H9 (cell line): Measurements from ENCODE around the gene POLN. TPM values are rescaled to one million over a fixed set of nuclear protein-coding genes. Genes with fewer than 3 reads are reported as not detected.

Source experiments
- DNase-seq: peaks from one replicate; pipeline ENCODE4 v3.0.0-alpha.2; 2017
- H2AFZ ChIP-seq: one replicate; pipeline ENCODE4 v1.6.1; 2013; ENCODE audit warnings: mild to moderate bottlenecking, low read length, control low read depth, moderate library complexity
- H2AK5ac ChIP-seq: 2 replicates; pipeline ENCODE4 v1.6.1; 2013; ENCODE audit warnings: low read length, control low read depth, mixed read lengths; ENCODE audit not compliant: insufficient read length
- H2BK120ac ChIP-seq: one replicate; pipeline ENCODE4 v1.6.1; 2013; ENCODE audit warnings: low read depth, mild to moderate bottlenecking, low read length, control low read depth, inconsistent platforms; ENCODE audit not compliant: poor library complexity, severe bottlenecking
- H2BK12ac ChIP-seq: 2 replicates; pipeline ENCODE4 v1.6.1; 2013; ENCODE audit warnings: low read length, control low read depth, mixed read lengths, low read depth; ENCODE audit not compliant: insufficient read length
- H2BK15ac ChIP-seq: 2 replicates; pipeline ENCODE4 v1.6.1; 2013; ENCODE audit warnings: low read depth, low read length, control low read depth
- H2BK20ac ChIP-seq: one replicate; pipeline ENCODE4 v1.6.1; 2013; ENCODE audit warnings: low read depth, mild to moderate bottlenecking, low read length, control low read depth, inconsistent platforms; ENCODE audit not compliant: poor library complexity, severe bottlenecking
- H2BK5ac ChIP-seq: 2 replicates; pipeline ENCODE4 v1.6.1; 2013; ENCODE audit warnings: low read length, control low read depth, mixed read lengths; ENCODE audit not compliant: insufficient read length
- H3K14ac ChIP-seq: 2 replicates; pipeline ENCODE4 v1.6.1; 2013; ENCODE audit warnings: low read length, control low read depth; ENCODE audit not compliant: insufficient read depth
- H3K18ac ChIP-seq: 2 replicates; pipeline ENCODE4 v1.6.1; 2013; ENCODE audit warnings: low read depth, mild to moderate bottlenecking, mixed read lengths, low read length, control low read depth; ENCODE audit not compliant: insufficient read length
- H3K23ac ChIP-seq: 2 replicates; pipeline ENCODE4 v1.6.1; 2013; ENCODE audit warnings: low read length, control low read depth, mixed read lengths, low read depth; ENCODE audit not compliant: insufficient read length
- H3K23me2 ChIP-seq: 2 replicates; pipeline ENCODE4 v1.6.1; 2013; ENCODE audit warnings: low read depth, mild to moderate bottlenecking, mixed read lengths, low read length, control low read depth; ENCODE audit not compliant: insufficient read length, poor library complexity, severe bottlenecking
- H3K27ac ChIP-seq: 2 replicates; pipeline ENCODE4 v1.5.1; 2013; ENCODE audit warnings: low read length, control low read depth, mixed read lengths, low read depth; ENCODE audit not compliant: insufficient read length
- H3K27me3 ChIP-seq: 2 replicates; pipeline ENCODE4 v1.6.1; 2013; ENCODE audit warnings: low read length, control low read depth, inconsistent platforms; ENCODE audit not compliant: insufficient read depth
- H3K4ac ChIP-seq: 2 replicates; pipeline ENCODE4 v1.6.1; 2013; ENCODE audit warnings: low read depth, mild to moderate bottlenecking, control low read depth, inconsistent platforms, low read length, moderate library complexity
- H3K4me1 ChIP-seq: 2 replicates; pipeline ENCODE4 v1.6.1; 2013; ENCODE audit warnings: low read length, control low read depth, inconsistent platforms; ENCODE audit not compliant: insufficient read depth
- H3K4me2 ChIP-seq: 2 replicates; pipeline ENCODE4 v1.6.1; 2013; ENCODE audit warnings: low read length, control low read depth, mixed read lengths; ENCODE audit not compliant: insufficient read length, insufficient read depth
- H3K56ac ChIP-seq: 2 replicates; pipeline ENCODE4 v1.6.1; 2013; ENCODE audit warnings: low read depth, mild to moderate bottlenecking, mixed read lengths, low read length, control low read depth; ENCODE audit not compliant: insufficient read length
- H3K79me1 ChIP-seq: 2 replicates; pipeline ENCODE4 v1.6.1; 2013; ENCODE audit warnings: low read depth, mild to moderate bottlenecking, moderate library complexity, low read length, control low read depth, inconsistent platforms; ENCODE audit not compliant: insufficient read depth, poor library complexity, severe bottlenecking
- H3K79me2 ChIP-seq: 2 replicates; pipeline ENCODE4 v1.6.1; 2013; ENCODE audit warnings: low read length, control low read depth, inconsistent platforms; ENCODE audit not compliant: insufficient read depth
- H3K9ac ChIP-seq: 2 replicates; pipeline ENCODE4 v1.6.1; 2013; ENCODE audit warnings: low read length, control low read depth, mixed read lengths; ENCODE audit not compliant: insufficient read length; ENCODE audit errors: extremely low read depth
- H3K9me3 ChIP-seq: one replicate; pipeline ENCODE4 v1.6.1; 2013; ENCODE audit warnings: low read depth, low read length, inconsistent platforms; ENCODE audit not compliant: control insufficient read depth
- H3T11ph ChIP-seq: one replicate; pipeline ENCODE4 v1.6.1; 2013; ENCODE audit warnings: mild to moderate bottlenecking, low read length, control low read depth, inconsistent platforms
- H4K20me1 ChIP-seq: one replicate; pipeline ENCODE4 v1.6.1; 2013; ENCODE audit not compliant: control insufficient read depth, insufficient read length, insufficient read depth
- H4K5ac ChIP-seq: 2 replicates; pipeline ENCODE4 v1.6.1; 2013; ENCODE audit warnings: low read depth, mild to moderate bottlenecking, mixed read lengths, low read length, control low read depth; ENCODE audit not compliant: insufficient read length
- H4K8ac ChIP-seq: replicated peaks from 2 replicates; pipeline ENCODE4 v1.6.1; 2013; ENCODE audit warnings: low read length, control low read depth, mixed read lengths, low read depth; ENCODE audit not compliant: insufficient read length
- H4K91ac ChIP-seq: 2 replicates; pipeline ENCODE4 v1.6.1; 2013; ENCODE audit warnings: low read depth, mild to moderate bottlenecking, moderate library complexity, mixed read lengths, low read length, control low read depth; ENCODE audit not compliant: insufficient read length
- H3K27ac Mint-ChIP-seq, 3 experiments: 2 replicates in 2 of 3; 3 replicates in 1 of 3; pipeline ENCODE4 v1.8.0; 2020 to 2021; ENCODE audit warnings: mixed read lengths in 3 of 3, mild to moderate bottlenecking in 1 of 3, moderate library complexity in 1 of 3
- H3K27me3 Mint-ChIP-seq: 2 replicates; pipeline ENCODE4 v1.8.0; 2021; ENCODE audit warnings: low read depth, mild to moderate bottlenecking, moderate library complexity, mixed read lengths
- H3K36me3 Mint-ChIP-seq, 3 experiments: 2 replicates in 2 of 3; 3 replicates in 1 of 3; pipeline ENCODE4 v1.8.0; 2020 to 2021; ENCODE audit warnings: low read depth in 3 of 3, mixed read lengths in 3 of 3; ENCODE audit not compliant: insufficient read depth in 1 of 3
- H3K4me1 Mint-ChIP-seq, 2 experiments: 2 replicates each; pipeline ENCODE4 v1.8.0; 2020; ENCODE audit warnings: mixed read lengths in 2 of 2
- H3K4me3 Mint-ChIP-seq, 2 experiments: 2 replicates in 1 of 2; 3 replicates in 1 of 2; pipeline ENCODE4 v1.8.0; 2020 to 2021; ENCODE audit warnings: mild to moderate bottlenecking in 2 of 2, mixed read lengths in 2 of 2, moderate library complexity in 1 of 2
- H3K9me3 Mint-ChIP-seq, 2 experiments: 2 replicates in 1 of 2; 3 replicates in 1 of 2; pipeline ENCODE4 v1.8.0; 2020; ENCODE audit warnings: mild to moderate bottlenecking in 2 of 2, mixed read lengths in 2 of 2, moderate library complexity in 1 of 2
- WGBS: extraction: QIAGEN DNeasy Blood & Tissue Kit; methylation state at CpG from one replicate; pipeline ENCODE4 v1.1.7; 2013; ENCODE audit warnings: missing lambda C conversion rate, low lambda C conversion rate, mixed read lengths; ENCODE audit not compliant: insufficient read length; ENCODE audit errors: extremely low coverage; 5-methylcytosine and 5-hydroxymethylcytosine counted together
- total RNA-seq: library from RNA; stranded (reverse); gene quantifications from 2 replicates; pipeline ENCODE4 v1.2.1, GENCODE V29; 2021
- TF ChIP-seq, protein P1 (sequence below): fragments of 200-600 bp; sonication (generic); conservative IDR thresholded peaks from 3 replicates; pipeline ENCODE4 v1.8.0; 2021; ENCODE audit warnings: antibody characterized with exemption, mild to moderate bottlenecking

The POLN gene
- total RNA-seq, 1 experiment from 2014 or later = 0.74 TPM

- Histone ChIP-seq H2BK20ac (no peak overlapping the region), H3K23me2 (no peaks in the 10 kb centered on the region), H3K14ac (no peak overlapping the region; the same call in 1 of the 2 replicates), H2BK15ac (no peak overlapping the region), H2BK12ac (no peak overlapping the region), H2BK120ac (no peak overlapping the region), H3K4me2 (no peak overlapping the region), H3K4ac (no peak overlapping the region), H3K27ac (no peak overlapping the region), H4K5ac (no peak overlapping the region), H4K20me1 (no peaks in the 10 kb centered on the region), H2BK5ac (no peak overlapping the region), H3T11ph (no peak overlapping the region), H3K27me3 (no peaks in the 10 kb centered on the region), H3K56ac (no peak overlapping the region), H4K8ac (no peak overlapping the region), H3K79me2 (no peaks in the 10 kb centered on the region), H3K9ac (no peak overlapping the region), H3K79me1 (no peaks in the 10 kb centered on the region), H4K91ac (no peak overlapping the region), H3K23ac (no peak overlapping the region), H2AK5ac (no peak overlapping the region), H3K18ac (no peak overlapping the region), H3K4me1 (no peaks in the 10 kb centered on the region; the same call in 1 of the 2 replicates), H3K9me3 (no peaks in the 10 kb centered on the region), H2AFZ (no peak overlapping the region)
- TF ChIP-seq, protein P1, sequence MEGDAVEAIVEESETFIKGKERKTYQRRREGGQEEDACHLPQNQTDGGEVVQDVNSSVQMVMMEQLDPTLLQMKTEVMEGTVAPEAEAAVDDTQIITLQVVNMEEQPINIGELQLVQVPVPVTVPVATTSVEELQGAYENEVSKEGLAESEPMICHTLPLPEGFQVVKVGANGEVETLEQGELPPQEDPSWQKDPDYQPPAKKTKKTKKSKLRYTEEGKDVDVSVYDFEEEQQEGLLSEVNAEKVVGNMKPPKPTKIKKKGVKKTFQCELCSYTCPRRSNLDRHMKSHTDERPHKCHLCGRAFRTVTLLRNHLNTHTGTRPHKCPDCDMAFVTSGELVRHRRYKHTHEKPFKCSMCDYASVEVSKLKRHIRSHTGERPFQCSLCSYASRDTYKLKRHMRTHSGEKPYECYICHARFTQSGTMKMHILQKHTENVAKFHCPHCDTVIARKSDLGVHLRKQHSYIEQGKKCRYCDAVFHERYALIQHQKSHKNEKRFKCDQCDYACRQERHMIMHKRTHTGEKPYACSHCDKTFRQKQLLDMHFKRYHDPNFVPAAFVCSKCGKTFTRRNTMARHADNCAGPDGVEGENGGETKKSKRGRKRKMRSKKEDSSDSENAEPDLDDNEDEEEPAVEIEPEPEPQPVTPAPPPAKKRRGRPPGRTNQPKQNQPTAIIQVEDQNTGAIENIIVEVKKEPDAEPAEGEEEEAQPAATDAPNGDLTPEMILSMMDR = no peak
- H3K4me1 Mint-ChIP-seq = peaks cover 12 to 25% of the 10 kb centered on the region in 2 experiments
- no peaks in the 10 kb centered on the region; a peak in 1 of 5 replicates for H3K9me3 Mint-ChIP-seq
- peak; percentile 14 for DNase-seq
- H3K36me3 Mint-ChIP-seq = no peaks in the 10 kb centered on the region
- no CpG with 5 or more reads among the region's 20 CpGs for WGBS
- peaks cover 2% of the 10 kb centered on the region; the same call in 1 of the 2 replicates for H3K27me3 Mint-ChIP-seq
- no peak overlapping the region for H3K27ac Mint-ChIP-seq
- H3K4me3 Mint-ChIP-seq = no peak overlapping the region
These were observed 168.7 kb downstream of the POLN start for GRCh38 chr4:2072971-2073807.
